ENCODE data around the gene RAET1E.
"Not testable (repeated sequence)": the region's sequence is repeated elsewhere in the genome, so short reads cannot be mapped to it uniquely, and the experiment has no call there.

The RAET1E gene

DNA sequence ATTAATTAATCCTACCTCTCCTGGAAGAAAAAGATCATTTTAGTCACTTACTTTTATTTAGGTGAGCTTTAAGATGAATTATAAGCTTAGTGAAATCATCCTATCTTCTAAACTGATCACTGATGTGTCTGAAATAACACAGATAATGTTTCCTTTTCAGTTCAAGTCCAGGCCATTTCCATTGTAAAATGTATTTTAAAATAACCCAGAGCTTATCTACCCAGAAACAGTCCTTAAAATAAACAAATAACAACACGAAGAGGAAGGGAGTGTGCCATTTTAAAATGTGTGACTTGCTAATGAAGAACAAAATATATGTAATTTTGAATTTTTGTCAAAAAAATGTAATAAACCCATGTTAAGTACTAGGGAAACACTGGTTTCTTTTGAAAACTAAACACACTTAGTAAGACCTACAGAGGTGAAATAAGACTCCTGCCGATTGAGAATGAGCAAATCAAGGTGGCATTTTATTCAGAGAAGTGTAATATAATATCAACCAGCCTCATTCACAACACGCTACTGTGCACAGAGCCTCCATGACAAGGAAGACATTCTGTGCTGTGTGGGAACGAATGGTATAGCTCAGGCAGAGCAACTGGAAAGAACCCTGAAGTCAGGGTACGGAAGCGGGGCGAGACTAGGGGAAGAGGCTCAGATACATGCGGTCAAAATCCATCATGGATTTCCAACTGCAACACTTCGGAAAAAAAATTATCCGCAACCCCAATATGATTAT, 41.5 kb downstream of the RAET1E start:
- in situ Hi-C loops (cut with HindIII; ENCODE audit: low sequenced_read_pairs): loop anchor here (10.0 kb wide), 1 partner anchor 48 kb away; no protein-coding TSS in a partner anchor
- TF ChIP-seq, protein P1, sequence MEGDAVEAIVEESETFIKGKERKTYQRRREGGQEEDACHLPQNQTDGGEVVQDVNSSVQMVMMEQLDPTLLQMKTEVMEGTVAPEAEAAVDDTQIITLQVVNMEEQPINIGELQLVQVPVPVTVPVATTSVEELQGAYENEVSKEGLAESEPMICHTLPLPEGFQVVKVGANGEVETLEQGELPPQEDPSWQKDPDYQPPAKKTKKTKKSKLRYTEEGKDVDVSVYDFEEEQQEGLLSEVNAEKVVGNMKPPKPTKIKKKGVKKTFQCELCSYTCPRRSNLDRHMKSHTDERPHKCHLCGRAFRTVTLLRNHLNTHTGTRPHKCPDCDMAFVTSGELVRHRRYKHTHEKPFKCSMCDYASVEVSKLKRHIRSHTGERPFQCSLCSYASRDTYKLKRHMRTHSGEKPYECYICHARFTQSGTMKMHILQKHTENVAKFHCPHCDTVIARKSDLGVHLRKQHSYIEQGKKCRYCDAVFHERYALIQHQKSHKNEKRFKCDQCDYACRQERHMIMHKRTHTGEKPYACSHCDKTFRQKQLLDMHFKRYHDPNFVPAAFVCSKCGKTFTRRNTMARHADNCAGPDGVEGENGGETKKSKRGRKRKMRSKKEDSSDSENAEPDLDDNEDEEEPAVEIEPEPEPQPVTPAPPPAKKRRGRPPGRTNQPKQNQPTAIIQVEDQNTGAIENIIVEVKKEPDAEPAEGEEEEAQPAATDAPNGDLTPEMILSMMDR (IDR thresholded peaks at IDR 0.05; ENCODE audit: low read depth, low read length, missing control alignments): no peak
- no peak for DNase-seq (ENCODE audit: low read depth)
- no peak overlapping the region for H3K4me3 ChIP-seq (ENCODE audit: low read depth, low read length)

DNA sequence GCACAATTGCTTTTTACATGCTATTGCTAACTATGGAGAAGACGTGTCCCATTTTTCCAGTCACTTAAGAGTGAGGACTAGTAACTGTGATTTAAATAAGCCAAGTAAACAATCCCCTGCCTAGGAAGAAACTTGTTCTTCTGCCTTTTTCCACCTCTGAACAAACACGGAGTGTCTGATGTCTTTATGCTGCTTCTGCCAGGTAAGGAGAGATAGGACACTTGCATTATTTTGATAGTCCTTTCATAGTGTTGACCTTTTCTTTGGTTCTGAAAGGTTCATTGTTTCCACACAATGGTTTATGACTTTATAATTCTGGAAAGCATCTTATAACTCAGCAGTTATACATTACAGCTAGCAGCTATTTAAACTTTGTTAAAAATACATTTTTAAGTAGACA, 42.2 kb downstream of the RAET1E start:
- DNase-seq (ENCODE audit: low read depth): no peak
- in situ Hi-C loops (cut with HindIII; ENCODE audit: low sequenced_read_pairs): loop anchor here (10.0 kb wide), 1 partner anchor 49 kb away; no protein-coding TSS in a partner anchor
- TF ChIP-seq, protein P1 (IDR thresholded peaks at IDR 0.05; ENCODE audit: low read depth, low read length, missing control alignments): no peak
- H3K4me3 ChIP-seq (ENCODE audit: low read depth, low read length): peak overlapping the region; percentile 22

DNA sequence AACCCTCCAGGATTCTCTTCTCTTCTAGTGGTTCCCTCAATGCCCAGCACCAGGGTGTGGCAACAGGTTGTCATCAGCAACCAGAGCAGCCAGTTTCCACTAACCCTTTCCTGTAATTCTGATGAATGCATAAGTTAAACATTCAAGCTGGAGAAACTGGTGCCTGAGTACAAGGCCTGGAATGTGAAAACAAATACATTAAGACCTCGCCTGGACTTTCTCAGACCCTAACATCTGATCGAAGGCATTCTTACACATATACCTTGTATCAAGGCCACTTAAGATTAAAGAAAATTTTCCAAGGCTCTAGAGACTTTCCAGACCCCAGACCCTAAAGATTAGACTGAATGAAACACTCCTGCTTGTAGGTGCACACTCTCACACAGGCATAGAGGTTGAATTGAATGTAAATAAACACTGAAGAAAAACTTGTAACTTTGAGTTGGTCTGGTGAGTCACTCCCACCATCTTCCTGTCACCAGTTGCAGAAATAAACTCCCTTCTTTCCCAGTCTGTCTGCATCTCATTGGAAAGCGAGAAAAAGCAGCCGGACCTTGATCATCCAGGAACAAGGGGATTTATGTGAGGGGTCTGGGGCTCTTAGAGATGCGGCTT, 42.8 kb downstream of the RAET1E start:
- no peak for DNase-seq (ENCODE audit: low read depth)
- peak overlapping the region; percentile 22 for H3K4me3 ChIP-seq (ENCODE audit: low read depth, low read length)
- TF ChIP-seq, protein P1 (IDR thresholded peaks at IDR 0.05; ENCODE audit: low read depth, low read length, missing control alignments): no peak
- in situ Hi-C loops (cut with HindIII; ENCODE audit: low sequenced_read_pairs): loop anchor here (10.0 kb wide), 1 partner anchor 50 kb away; no protein-coding TSS in a partner anchor

DNA sequence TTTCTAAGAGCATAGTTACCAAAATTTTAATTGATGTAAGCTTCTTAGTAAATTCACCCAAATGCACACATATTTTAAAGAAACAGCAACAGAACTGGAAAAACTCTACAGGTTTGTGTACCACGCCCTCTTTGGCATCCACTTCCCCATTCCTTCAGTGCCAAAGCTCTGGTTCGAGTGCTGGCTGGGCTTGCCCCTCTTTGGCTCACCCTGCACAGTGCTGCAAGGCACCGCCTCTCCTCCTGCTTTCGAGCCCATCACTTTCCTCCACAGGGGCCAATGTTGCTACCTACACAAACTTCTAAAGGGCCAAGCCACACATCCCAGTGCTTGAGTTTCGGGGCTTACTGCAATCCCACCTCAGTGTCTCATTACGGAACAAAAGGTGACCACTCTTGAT, 43.4 kb downstream of the RAET1E start:
- no peak for DNase-seq (ENCODE audit: low read depth)

DNA sequence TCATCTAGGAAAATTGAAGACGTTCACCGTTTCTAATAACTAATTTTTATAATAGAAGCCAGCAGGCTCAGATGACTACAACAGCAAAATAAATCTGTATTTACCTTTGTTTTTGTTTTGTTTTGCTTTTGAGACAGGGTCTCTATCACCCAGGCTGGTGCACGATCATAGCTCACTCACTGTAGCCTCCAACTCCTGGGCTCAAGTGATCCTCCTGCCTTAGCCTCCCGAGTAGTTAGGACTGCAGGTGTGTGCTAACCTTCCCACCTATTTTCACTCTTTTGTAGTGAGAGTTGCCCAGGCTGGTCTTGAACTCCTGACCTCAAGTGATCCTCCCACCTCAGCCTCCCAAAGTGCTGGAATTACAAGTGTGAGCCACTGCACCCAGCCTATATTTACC, 43.9 kb downstream of the RAET1E start:
- not testable (repeated sequence) for DNase-seq (ENCODE audit: low read depth); H3K4me3 ChIP-seq (ENCODE audit: low read depth, low read length)
- in situ Hi-C loops (cut with HindIII; ENCODE audit: low sequenced_read_pairs): loop anchor here (10.0 kb wide), 1 partner anchor 51 kb away; no protein-coding TSS in a partner anchor

More for the DNA sequence above, 43.4 kb downstream of the RAET1E start:
- in situ Hi-C loops (cut with HindIII; ENCODE audit: low sequenced_read_pairs): loop anchor here (10.0 kb wide), 1 partner anchor 50 kb away; no protein-coding TSS in a partner anchor
- no peak overlapping the region for H3K4me3 ChIP-seq (ENCODE audit: low read depth, low read length)
- TF ChIP-seq, protein P1 (IDR thresholded peaks at IDR 0.05; ENCODE audit: low read depth, low read length, missing control alignments): no peak

DNA sequence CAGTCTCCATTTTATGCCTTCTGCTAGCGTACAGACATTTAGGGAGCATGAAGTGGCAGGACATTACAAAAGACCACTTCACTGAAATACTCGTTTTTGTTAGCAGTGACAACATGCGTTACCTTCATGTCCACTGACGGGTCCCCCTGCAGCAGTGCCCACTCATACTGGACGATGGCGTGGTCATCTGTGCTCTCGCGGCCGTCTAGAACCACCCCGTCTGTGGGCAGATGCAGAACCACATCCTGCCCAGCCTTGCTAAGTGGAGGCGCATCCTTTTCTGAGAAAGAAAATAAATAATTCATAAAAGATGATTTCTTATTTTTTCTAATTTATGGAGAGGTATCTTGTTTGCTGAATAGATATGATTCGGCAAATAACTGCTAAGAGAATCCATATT, 45.0 kb downstream of the RAET1E start:
- no peak for DNase-seq (ENCODE audit: low read depth)
- in situ Hi-C loops (cut with HindIII; ENCODE audit: low sequenced_read_pairs): loop anchor here (10.0 kb wide), 1 partner anchor 52 kb away; no protein-coding TSS in a partner anchor
- H3K4me3 ChIP-seq (ENCODE audit: low read depth, low read length): no peak overlapping the region
- TF ChIP-seq, protein P1 (IDR thresholded peaks at IDR 0.05; ENCODE audit: low read depth, low read length, missing control alignments): no peak

DNA sequence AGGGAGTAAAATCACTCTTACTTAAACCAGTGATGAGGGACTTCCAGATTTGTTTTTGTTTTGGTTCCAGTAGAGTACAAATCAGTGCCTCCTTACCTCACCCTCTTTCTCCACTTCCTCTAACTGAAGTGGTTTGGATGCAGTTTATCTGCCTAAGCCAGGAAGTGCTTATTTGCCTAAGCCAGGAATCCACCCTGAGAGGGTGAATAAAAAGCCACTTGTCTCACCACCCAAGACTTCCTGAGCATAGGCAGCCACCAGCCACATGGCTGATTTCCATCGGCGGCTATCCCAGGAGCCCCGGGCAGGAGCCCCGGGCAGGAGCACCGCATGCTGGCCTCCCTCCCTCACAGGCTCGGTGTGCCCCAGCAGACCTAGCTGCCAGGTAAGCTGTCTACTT, 45.7 kb downstream of the RAET1E start:
- no peak overlapping the region for H3K4me3 ChIP-seq (ENCODE audit: low read depth, low read length)
- in situ Hi-C loops (cut with HindIII; ENCODE audit: low sequenced_read_pairs): loop anchor here (10.0 kb wide), 1 partner anchor 53 kb away; no protein-coding TSS in a partner anchor
- no peak for DNase-seq (ENCODE audit: low read depth)
- TF ChIP-seq, protein P1 (IDR thresholded peaks at IDR 0.05; ENCODE audit: low read depth, low read length, missing control alignments): no peak
